ENCODE measurements around the gene KRT17. TPM values are rescaled to one million over a fixed set of nuclear protein-coding genes. Genes with fewer than 3 reads are reported as not detected.
"Not testable (repeated sequence)": the region's sequence is repeated elsewhere in the genome, so short reads cannot be mapped to it uniquely, and the experiment has no call there.

KRT17 gene
- total and polyA plus RNA-seq, 2 donors, result 33.5 to 72.1 TPM

DNA sequence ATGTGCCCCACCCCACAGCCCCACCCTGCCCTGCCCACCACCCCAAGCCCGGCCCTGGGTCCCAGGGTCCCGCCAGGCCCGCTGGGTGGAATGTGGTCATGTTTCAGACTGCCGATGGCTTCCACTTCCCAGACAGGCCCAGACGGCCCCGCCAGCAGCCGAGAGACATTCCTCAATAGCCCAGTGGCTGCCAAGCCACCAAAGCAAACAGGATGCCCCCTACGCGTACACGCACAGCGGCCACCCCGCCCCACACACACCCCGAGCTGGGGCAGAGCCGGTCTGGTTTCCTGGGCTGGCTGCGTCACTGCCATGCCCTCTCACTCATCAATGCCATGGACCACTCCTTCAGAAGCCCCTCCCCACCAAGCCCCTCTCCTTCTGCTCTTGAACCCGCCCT, 1.2 kb upstream of the KRT17 start:
- Histone ChIP-seq H3K4me1 (ENCODE audit: insufficient read depth) (peaks cover 2% of the 10 kb centered on the region), H3K4me3 (ENCODE audit: low read depth, low read length) (no peak overlapping the region), H3K36me3 (ENCODE audit: insufficient read depth) (no peaks in the 10 kb centered on the region), H3K27ac (ENCODE audit: low read depth) (no peak overlapping the region)
- DNase-seq (ENCODE audit: extremely low spot score), result no peak
- 77% methylated on average over 16 of the region's 16 CpGs for WGBS

DNA sequence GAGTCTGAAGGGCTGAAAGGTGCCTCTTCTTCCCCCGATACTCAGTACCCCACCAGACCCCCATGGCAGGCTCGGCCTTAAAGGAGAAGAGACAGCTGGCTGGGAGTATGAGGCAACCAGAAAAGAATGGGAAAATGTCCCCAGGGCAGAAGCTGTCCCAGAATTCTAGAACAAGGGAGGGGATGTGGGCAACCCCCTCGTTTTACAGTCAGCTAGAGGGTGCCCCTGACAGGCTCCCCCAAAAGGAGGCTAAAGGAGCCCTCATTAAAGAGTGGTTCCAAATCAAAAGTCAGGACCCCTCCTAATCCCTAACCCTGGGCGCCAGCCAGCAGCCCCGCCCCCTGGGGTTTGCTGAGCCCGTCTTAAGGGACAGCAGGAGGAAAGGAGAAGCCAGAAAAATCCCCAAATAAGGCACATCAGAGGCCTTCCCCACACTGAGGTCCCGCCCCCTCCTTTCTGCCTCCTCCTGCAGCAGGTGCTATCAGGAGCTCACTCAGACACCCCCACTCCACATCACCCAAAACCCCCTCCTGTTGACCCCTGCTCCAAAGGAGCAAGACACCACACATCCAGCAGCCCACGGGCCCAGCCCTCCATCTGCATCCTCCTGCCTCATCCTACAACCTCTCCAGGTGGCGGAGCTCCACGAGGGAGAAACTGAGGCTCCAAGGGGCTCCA, 1.1 kb downstream of the KRT17 start:
- not testable (repeated sequence) for DNase-seq (ENCODE audit: extremely low spot score); H3K4me3 ChIP-seq (ENCODE audit: low read depth, low read length); H3K4me1 ChIP-seq (ENCODE audit: insufficient read depth); H3K36me3 ChIP-seq (ENCODE audit: insufficient read depth)
- H3K27ac ChIP-seq (ENCODE audit: low read depth), result peak overlapping the region; percentile 40
- 57% methylated on average over 10 of the region's 10 CpGs for WGBS

DNA sequence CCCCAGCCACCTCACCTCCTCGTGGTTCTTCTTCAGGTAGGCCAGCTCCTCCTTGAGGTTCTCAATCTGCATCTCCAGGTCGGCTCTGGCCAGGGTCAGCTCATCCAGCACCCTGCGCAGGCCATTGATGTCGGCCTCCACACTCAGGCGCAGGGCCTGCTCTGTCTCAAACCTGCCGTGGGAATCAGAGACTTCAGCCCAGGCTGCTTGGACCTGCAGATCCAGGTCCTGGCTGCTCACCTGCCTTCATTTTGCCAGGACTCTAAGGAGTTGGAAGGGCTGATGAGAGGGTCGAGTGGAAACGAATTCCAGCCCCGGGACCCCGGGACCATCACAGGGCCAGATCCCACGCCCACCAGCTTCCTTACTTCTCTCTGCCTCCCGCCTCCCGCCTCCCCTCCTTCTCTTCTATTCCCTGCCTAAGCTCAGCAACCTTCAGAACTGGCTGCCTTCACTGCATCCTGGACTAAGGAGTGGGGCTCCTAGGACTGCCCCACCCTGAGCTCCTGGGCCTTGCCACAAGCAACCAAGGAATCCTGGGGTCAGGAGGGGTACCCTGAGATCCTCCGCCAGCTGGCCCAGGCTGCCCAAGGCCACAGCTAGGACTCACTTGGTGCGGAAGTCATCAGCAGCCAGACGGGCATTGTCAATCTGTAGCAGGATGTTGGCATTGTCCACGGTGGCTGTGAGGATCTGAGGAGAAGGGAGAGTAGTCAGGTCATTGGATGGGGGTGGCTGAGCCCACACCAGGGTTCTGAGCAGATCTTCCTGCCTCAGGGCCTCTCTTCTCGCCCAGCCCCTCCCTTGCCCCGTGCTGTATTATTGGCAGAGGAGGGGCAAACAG, 1.8 kb downstream of the KRT17 start:
- H3K36me3 ChIP-seq (ENCODE audit: insufficient read depth); H3K4me1 ChIP-seq (ENCODE audit: insufficient read depth); DNase-seq (ENCODE audit: extremely low spot score); H3K4me3 ChIP-seq (ENCODE audit: low read depth, low read length): not testable (repeated sequence)
- 82% methylated on average over 19 of the region's 19 CpGs for WGBS
- peak overlapping the region; percentile 40 for H3K27ac ChIP-seq (ENCODE audit: low read depth)

DNA sequence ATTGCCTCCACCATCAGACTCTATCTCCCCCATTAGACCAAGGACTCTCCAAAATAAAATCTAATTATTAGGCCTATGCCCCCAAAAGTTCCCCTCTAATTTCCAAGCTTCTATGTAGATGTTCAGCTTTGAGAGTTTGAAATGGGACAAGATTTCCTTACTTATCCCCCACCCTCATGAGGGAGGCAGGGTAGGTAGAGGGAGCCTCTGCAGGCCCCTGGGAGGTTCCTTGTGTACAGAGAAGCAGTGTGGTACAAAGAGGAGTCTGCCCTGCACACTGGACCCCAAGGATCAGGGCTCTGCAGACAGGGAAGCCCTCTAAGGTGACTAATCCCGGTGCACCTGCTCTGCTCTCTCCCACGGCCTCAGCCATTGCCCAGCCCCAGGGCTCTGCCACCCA, 2.5 kb downstream of the KRT17 start:
- no peak for DNase-seq (ENCODE audit: extremely low spot score)
- H3K27ac ChIP-seq (ENCODE audit: low read depth), result no peak overlapping the region

DNA sequence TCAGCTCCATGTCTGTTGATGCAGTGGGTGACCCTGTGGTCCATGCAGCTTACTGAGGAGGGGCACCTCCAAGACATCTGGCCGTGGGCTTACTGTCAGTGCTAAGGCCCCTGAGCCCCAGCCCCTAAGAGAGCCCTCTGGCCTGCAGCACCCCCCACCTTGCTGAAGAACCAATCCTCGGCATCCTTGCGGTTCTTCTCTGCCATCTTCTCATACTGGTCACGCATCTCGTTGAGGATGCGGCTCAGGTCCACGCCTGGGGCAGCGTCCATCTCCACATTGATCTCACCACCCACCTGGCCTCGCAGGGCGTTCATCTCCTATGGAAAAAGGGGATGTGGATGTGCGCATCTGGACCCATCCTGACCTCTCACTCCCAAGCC, 2.9 kb downstream of the KRT17 start:
- DNase-seq (ENCODE audit: extremely low spot score); H3K4me1 ChIP-seq (ENCODE audit: insufficient read depth); H3K36me3 ChIP-seq (ENCODE audit: insufficient read depth); H3K27ac ChIP-seq (ENCODE audit: low read depth); H3K4me3 ChIP-seq (ENCODE audit: low read depth, low read length): not testable (repeated sequence)
- 93% methylated on average over 11 of the region's 11 CpGs for WGBS

More for the DNA sequence above, 2.5 kb downstream of the KRT17 start:
- 90% methylated on average over 2 of the region's 2 CpGs for WGBS
- Histone ChIP-seq H3K36me3 (ENCODE audit: insufficient read depth) (no peaks in the 10 kb centered on the region), H3K4me3 (ENCODE audit: low read depth, low read length) (no peak overlapping the region), H3K4me1 (ENCODE audit: insufficient read depth) (peaks cover 2% of the 10 kb centered on the region)

DNA sequence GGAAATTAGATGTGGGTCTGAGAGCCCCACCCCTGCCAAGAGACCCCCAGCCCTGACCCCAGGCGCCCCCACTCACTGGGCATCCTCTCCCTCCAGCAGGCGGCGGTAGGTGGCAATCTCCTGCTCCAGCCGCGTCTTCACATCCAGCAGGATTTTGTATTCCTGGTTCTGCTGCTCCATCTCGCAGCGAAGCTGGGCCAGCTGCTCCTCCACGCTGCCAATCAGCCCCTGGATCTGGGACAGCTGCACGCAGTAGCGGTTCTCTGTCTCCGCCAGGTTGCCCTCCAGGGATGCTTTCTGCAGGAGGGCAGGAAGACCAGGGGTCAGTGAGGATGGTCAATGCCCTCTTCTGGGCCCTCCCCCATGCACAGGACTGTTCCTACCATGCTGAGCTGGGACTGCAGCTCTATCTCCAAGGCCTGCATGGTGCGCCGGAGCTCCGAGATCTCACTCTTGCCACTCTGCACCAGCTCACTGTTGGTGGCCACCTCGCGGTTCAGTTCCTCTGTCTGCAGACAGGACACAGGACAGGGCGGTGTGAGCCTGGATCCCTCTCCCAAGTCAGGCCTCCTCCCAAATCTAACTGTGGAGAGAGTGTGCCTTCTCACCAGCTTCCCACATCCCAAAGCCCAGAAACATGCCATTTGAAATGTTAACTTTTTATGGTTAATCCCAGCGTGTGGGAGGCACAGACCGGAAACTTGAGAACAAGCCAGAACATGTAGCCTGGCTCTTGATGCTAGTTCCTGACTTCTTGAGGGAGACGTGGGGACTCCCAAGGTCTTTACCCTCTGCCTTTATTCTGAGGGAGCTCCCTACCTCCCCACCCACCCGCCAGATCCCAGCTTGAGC, 3.6 kb downstream of the KRT17 start:
- no peaks in the 10 kb centered on the region for H3K36me3 ChIP-seq (ENCODE audit: insufficient read depth)
- no peak overlapping the region for H3K27ac ChIP-seq (ENCODE audit: low read depth)
- peaks cover 2% of the 10 kb centered on the region for H3K4me1 ChIP-seq (ENCODE audit: insufficient read depth)
- no peak for DNase-seq (ENCODE audit: extremely low spot score)
- WGBS, result 74% methylated on average over 21 of the region's 21 CpGs
- no peak overlapping the region for H3K4me3 ChIP-seq (ENCODE audit: low read depth, low read length)

DNA sequence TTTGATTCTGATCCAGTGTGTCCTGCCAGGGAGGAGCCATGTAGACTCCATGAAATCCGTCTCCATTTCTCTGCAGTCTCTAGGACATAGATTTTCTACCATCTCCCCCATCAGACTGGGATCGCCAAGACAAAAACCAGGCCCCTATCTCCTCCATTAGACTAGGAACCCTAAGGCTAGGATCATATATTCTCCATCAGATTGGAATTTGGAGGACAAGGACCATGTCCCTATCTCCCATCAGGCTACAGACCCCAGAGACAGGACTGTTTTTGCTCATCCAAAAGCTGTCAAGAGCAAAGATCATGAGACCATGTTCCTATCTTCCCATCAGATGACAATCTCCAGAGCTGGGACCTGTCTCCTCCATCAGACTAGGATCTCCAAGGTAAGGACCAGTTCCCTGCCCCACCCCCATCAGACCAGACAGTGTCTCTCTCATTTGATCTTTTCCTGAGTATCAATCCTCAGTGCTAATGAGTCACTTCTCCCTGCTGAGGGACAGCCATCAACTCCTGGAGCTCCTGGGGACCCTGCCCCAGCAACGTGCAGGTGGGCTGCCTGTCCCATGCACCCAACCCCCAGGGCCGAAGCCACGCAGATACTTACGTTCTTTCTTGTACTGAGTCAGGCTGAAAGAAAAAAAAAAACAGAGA, 4.3 kb downstream of the KRT17 start:
- not testable (repeated sequence) for H3K27ac ChIP-seq (ENCODE audit: low read depth); H3K4me3 ChIP-seq (ENCODE audit: low read depth, low read length); H3K4me1 ChIP-seq (ENCODE audit: insufficient read depth); H3K36me3 ChIP-seq (ENCODE audit: insufficient read depth); DNase-seq (ENCODE audit: extremely low spot score)
- WGBS, result 91% methylated on average over 6 of the region's 6 CpGs

DNA sequence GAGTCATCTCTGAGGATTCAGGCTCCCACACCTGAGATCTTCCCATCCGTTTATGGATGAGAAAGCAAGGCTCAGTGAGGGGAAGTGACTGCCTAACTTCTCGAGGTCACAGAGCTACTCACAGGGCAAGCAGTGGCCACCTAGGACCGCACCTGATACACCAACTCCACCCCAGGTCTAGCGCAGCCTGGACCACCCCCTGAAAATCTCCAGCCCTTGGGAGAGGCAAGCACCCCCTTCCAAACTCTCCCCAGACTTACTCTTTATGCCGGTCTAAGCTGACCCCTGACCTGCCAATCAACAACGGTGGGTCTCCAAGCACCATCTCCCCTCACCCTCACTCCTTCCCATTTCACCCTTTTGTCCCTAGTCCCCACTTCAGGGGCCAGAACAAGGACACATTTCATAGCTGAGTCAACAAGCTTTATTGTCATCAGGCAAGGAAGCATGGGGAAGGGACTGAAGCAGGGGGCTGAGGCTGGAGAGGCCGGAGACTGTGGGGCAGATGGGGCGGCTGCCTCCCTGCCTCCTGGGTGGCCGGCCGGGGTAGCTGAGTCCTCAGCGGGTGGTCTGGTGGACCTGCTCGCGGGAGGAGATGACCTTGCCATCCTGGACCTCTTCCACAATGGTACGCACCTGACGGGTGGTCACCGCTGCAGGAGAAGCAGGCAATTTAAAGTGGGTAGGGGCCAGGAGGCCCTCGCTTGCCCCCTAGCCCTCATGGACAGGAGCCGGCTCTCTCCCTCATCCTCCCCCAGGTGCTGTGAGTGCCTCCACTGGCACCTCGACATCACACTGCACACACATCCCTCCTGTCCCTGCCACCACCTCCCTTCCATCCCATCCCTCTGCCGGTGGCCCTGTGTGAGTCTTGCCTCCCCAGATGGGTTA, 5.1 kb downstream of the KRT17 start:
- Histone ChIP-seq H3K4me1 (ENCODE audit: insufficient read depth) (no peaks in the 10 kb centered on the region), H3K4me3 (ENCODE audit: low read depth, low read length) (no peak overlapping the region)

DNA sequence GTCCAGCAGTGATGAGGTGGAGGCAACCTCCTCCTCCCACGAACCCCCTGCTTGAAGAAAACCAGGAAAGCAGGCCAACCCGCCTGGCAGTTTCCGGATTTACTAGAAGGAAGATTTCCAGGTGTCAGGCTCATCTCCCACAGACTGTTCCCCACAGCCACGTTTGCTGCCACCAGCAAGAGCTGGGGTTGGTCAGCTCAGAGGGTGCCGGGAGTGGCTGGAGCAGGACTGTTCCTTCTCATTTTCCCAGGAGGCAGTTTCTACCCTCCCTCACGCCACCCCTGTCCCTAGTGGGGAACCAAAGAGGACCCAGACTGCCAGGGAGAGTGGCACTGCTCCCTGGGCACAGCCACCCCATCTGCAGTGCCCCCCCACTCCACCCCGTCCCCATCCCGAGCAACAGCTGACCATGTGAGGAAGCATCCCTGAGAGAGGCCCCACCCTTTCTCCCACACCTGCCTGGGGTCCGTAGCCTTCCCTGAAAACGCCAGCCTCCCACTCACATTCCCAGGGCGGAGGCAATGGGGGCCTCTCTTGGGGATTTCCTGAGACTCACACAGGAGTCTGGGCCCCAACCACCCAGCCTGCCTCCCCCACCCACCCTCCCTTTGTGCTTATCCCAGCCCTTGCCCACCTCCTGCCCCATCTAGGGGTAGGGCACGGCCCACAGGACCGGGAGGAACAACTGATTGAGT, 5.9 kb downstream of the KRT17 start:
- Histone ChIP-seq H3K4me3 (ENCODE audit: low read depth, low read length) (no peak overlapping the region), H3K27ac (ENCODE audit: low read depth) (no peak overlapping the region), H3K36me3 (ENCODE audit: insufficient read depth) (no peaks in the 10 kb centered on the region), H3K4me1 (ENCODE audit: insufficient read depth) (no peaks in the 10 kb centered on the region)
- DNase-seq (ENCODE audit: extremely low spot score), result no peak
- WGBS, result 64% methylated on average over 13 of the region's 13 CpGs

More for the DNA sequence above, 5.1 kb downstream of the KRT17 start:
- Histone ChIP-seq H3K27ac (ENCODE audit: low read depth) (no peak overlapping the region), H3K36me3 (ENCODE audit: insufficient read depth) (no peaks in the 10 kb centered on the region)
- WGBS, result 84% methylated on average over 18 of the region's 20 CpGs
- DNase-seq (ENCODE audit: extremely low spot score), result no peak

DNA sequence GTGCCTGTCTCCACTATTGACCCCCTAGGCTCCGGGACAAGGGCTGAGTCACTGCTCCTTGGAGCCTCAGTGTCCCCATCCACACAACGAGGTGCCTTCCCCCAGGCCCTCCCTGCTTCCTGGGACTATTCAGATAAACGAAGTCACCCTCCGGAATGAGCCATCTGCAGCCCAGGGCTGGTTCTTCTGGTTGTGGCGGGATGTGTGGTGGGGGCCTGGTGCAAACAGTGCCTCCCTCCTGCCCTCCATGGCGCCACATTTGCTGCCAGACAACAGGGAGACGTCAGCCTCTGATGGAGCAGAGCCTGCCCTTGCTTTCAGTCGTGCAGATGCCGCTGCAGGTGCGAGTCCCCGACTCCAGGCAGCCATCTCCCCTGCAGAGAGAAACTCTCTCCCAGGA, 6.7 kb downstream of the KRT17 start:
- Histone ChIP-seq H3K36me3 (ENCODE audit: insufficient read depth) (no peaks in the 10 kb centered on the region), H3K27ac (ENCODE audit: low read depth) (no peak overlapping the region), H3K4me3 (ENCODE audit: low read depth, low read length) (no peak overlapping the region), H3K4me1 (ENCODE audit: insufficient read depth) (no peaks in the 10 kb centered on the region)
- WGBS, result 66% methylated on average over 11 of the region's 11 CpGs
- DNase-seq (ENCODE audit: extremely low spot score), result no peak

DNA sequence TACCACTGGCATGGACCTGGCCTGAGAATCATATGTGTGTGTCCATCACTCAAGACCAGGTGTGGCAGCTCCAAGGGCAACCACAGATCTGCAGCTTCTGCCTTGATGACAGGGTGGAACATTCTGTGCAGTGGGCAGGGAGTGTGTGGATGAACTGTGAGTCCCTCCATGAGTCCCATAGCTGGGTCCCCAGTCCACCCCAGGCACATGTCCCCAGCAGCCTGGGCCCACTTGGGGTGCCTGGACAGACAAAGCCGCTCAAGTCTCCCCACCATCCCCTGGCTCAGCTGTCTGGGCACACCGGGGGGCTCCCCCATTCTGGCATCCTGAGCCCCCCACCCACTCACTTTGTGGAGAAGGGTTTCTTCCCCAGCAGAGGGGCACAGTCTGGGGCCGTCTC, 7.2 kb downstream of the KRT17 start:
- H3K4me1 ChIP-seq (ENCODE audit: insufficient read depth), result no peaks in the 10 kb centered on the region
- no peaks in the 10 kb centered on the region for H3K36me3 ChIP-seq (ENCODE audit: insufficient read depth)
- DNase-seq (ENCODE audit: extremely low spot score), result no peak
- H3K27ac ChIP-seq (ENCODE audit: low read depth), result no peak overlapping the region
- H3K4me3 ChIP-seq (ENCODE audit: low read depth, low read length), result no peak overlapping the region
- WGBS, result 86% methylated on average over 3 of the region's 3 CpGs

DNA sequence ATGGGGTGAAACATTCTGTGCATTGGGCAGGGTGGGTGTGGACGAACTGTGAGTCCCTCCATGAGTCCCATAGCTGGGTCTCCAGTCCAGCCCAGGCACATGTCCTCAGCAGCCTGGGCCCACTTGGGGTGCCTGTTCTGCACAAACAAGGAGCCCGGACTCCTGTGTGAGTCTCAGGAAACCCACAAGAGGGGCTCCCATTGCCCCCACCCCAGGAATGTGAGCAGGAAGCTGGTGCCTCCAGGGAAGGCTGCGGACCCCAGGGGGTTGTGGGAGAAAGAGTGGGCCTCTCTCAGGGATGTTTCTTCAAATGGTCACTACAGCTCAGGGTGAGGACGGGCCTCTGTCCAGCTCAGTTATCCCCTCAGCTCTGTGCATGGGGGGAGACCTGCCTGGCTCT, 7.9 kb downstream of the KRT17 start:
- DNase-seq (ENCODE audit: extremely low spot score); H3K27ac ChIP-seq (ENCODE audit: low read depth); H3K4me1 ChIP-seq (ENCODE audit: insufficient read depth); H3K36me3 ChIP-seq (ENCODE audit: insufficient read depth); H3K4me3 ChIP-seq (ENCODE audit: low read depth, low read length): not testable (repeated sequence)
- WGBS, result 78% methylated on average over 4 of the region's 4 CpGs

All from urinary bladder (tissue), 4 donors.